Thoracic aorta endothelial cell (primary cell): ENCODE data around the gene LMAN1. TPM values are rescaled to one million over a fixed set of nuclear protein-coding genes. Genes with fewer than 3 reads are reported as not detected.

Experiments used
- total RNA-seq: library from RNA; depleted of rRNA; stranded (reverse); fragments of >200 nt; gene quantifications from 2 replicates; pipeline ENCODE4 v1.2.3, GENCODE V29; 2012

Gene LMAN1
- total RNA-seq = 207 and 220 TPM in 2 replicates

GRCh38 chr18:59358712-59359575, at the start of gene LMAN1:
LMAN1 (minus strand) TSS chr18:59359265; CDS start chr18:59359244, 21 bp downstream.

GRCh38 chr18:59318460-59319050, 40.5 kb downstream of the LMAN1 start, which contains the start of gene CPLX4:
CPLX4 (minus strand) TSS chr18:59318649; CDS start chr18:59318462, 187 bp downstream.

Other genes with a start within 250 kb of the LMAN1 start
- 22.3 and 24.1 TPM in 2 replicates for gene SEC11C, start 219.4 kb downstream of the LMAN1 start, total RNA-seq
- gene GRP, start 139.1 kb downstream of the LMAN1 start, total RNA-seq = not detected in 2 replicates
- not detected in 2 replicates for gene RAX, start 85.8 kb downstream of the LMAN1 start, total RNA-seq
- not detected in 2 replicates for gene CPLX4, start 40.6 kb downstream of the LMAN1 start, total RNA-seq